Ecto neural progenitor cell (in vitro differentiated cells): ENCODE results near the gene PLA2R1.
A peak's percentile ranks its signal among the peaks of the same experiment; 100 is the strongest.

Source experiments
- DNase-seq: peaks from one replicate; pipeline ENCODE4 v3.0.0-alpha.2; 2018; ENCODE audit warnings: low spot score

PLA2R1 gene

GRCh38 chr2:159933727-159934049 lies 128.7 kb downstream of the PLA2R1 start:
- no peak for DNase-seq

GRCh38 chr2:159933040-159933726 lies 129.2 kb downstream of the PLA2R1 start:
- no peak for DNase-seq

- no peak for DNase-seq
These were observed 135.7 kb downstream of the PLA2R1 start for GRCh38 chr2:159926695-159927094.

DNA sequence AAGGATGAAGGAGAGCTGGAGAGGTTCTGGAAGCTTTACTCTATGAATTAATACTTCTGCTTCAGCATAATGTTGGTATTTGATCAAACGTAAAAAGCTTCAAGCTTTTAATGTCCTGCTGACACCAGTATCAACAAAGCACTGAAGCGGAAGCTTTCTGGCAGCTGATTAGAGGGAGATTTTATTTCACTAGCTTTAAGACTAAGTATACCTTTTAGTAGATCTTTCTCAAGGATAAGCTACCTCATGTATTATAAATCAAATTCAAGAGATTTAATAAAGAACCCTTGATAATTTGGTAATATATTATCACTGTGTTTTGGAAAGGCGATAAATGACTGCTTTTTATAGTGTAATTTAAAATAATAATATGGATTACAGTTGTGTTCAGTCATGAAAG lies 136.4 kb downstream of the PLA2R1 start:
- DNase-seq = no peak

GRCh38 chr2:159922563-159922962 lies 139.9 kb downstream of the PLA2R1 start:
- DNase-seq = no peak

- peak; percentile 91 for DNase-seq
These were observed 140.5 kb downstream of the PLA2R1 start for GRCh38 chr2:159921752-159922404.

- DNase-seq = no peak
These were observed 145.9 kb downstream of the PLA2R1 start for GRCh38 chr2:159916511-159916910.

GRCh38 chr2:159913900-159914299 lies 148.5 kb downstream of the PLA2R1 start:
- DNase-seq = no peak

DNA sequence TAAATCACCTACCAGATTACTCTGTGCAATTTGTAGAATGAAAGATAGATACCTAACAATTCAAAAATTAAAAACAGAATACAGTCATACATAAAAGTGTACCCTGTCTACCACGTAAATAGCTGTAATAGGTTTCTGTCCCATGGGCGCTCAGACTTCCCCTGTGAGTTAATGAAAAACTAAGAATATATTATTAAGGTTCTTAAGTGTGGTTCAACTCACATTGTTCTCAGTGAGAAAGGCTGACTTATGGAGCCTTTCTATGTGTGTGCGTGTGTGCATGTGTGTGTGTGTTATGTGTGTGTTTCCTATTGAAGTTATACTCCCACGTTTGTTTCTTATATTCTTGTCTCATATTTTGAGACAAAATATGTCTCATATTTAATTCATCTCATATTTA lies 149.8 kb downstream of the PLA2R1 start:
- no peak for DNase-seq

- DNase-seq = no peak
These were observed 151.5 kb downstream of the PLA2R1 start for GRCh38 chr2:159910951-159911350.

DNA sequence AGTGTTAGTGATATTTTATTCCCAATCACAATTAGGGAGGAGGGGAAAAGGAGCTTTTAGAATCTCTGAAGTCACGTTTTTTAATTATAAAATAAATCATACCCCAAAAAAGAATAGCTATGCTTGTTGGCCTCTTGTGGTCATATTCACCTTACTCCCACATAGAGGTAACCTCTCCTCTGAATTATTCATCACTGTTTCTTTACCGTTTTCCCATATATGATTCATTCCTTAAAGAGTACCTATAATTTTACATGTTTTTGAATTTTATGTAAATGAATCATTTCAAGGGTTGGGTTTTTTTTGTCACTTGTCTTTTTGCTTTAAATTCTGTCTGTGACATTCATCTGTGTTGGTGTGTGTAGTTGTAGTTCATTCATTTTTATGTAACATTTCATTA lies 153.8 kb downstream of the PLA2R1 start:
- no peak for DNase-seq

DNA sequence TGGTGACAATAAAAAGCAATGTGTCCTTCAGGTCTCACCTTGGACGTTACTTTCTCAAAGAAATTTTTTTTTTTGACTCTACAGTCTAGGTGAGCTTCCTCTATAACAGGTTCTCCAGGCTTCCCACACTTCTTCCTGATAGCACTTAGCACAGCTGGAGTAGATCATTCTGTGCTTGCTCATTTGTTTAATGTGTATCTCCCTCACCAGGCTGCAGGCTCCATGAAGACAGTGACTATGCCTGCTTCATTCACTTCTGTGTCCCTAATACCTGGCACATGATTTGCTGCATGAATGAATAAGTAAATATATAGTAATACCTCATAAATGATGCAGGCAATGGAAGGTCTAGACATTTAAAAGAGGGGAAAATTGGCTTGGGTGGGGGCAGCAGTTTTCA lies 154.5 kb downstream of the PLA2R1 start:
- no peak for DNase-seq

GRCh38 chr2:159905926-159906714 lies 156.3 kb downstream of the PLA2R1 start:
- no peak for DNase-seq

GRCh38 chr2:159904959-159905305 lies 157.5 kb downstream of the PLA2R1 start:
- DNase-seq = no peak

DNA sequence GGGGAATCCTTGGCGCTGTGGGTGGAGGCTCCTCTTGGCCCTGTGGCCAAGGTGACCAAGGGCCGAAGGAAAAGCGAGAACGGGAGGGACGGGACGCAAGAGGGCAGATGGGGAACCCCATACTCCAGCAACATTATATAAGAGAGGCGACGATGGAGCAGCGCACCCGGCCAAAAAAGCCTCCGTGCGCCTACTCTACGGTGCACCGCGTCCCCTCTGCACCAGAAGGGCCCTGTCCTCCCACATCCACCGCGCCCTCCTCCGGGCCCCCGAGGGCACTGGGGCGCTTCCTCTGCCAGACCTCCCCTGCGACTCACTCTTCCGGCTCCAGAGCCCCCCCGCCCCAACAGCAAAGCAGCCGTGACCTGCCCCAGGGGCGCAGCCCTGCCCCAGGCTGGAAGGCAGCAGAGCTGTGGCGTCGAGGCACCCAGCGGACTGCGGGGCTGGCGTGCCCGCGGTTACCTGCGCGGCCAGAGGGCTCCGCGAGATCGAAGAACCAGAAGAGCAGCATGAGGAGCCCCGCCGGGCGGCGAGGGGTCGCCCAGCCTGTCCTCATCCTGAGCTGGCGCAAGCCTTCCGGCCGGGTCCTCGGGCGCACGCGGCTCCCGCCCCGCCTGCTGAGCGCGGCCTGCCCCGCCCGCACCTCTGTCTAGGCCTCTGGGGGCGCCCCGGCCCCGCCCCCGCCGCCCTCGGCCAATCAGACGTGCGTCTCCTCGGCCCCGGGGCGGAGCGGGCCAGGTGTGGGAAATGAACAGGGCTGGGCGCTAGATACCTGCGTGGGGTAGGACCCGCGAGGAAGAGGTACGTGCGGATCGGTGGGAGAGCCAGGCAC lies 158.1 kb downstream of the PLA2R1 start, which contains the start of gene LY75:
TSS of gene LY75 (minus strand) at position 630 of the 832 bp plus-strand sequence.
- peak; percentile 78 for DNase-seq

DNA sequence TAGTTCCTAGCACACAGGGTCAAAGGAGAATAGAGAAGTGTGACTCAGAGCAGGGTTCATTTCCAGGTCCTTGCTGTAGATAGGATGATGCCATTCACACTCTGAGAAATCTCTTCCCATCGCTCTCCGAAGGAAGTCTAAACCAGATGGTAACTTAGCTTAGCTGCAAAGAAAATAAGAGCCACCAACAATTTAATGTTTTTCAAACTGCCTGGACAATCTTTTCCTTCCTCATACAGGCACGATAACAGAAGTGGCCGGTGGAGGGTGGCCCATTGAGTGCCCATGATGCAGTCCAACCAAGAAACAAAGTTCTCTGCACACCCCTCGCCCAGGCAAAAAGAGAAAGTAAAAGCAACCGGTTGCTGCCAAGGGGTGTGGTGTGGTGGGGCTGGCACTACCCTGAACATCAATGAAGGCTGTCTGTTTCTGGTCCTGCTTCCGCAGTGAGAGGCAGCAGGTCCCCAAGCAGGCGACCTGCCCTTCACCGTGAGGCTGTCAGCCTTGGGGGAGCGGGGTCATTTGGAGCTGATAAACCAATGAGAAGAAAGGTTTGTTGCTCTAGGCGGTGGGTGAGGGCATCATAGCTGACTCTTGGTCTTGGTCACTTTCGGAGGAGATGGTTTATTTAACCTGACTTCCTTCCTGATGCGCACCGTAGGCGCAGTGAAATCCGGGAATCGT lies 158.8 kb downstream of the PLA2R1 start:
- DNase-seq = no peak

- no peak for DNase-seq
These were observed 159.7 kb downstream of the PLA2R1 start for GRCh38 chr2:159902722-159903121.

- no peak for DNase-seq
These were observed 162.1 kb downstream of the PLA2R1 start for GRCh38 chr2:159900343-159900742.

DNA sequence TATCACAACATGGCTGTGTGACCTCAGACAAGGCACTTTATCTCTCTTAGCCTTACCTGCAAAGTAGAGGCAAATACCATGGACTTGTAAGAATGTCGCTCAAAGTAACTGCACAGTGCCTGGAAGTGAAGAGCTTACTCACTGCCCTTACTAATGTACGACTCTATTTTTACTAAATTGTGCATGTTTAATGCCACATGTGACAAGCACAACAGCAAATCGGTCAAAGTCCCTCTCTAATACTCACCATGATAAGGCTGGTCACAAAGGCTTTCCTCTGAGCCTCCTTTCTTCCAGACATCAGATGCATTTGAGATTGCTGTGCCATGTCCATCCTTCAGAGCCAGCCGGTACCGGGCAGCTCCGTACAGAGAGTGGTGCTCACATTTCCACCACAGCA lies 164.0 kb downstream of the PLA2R1 start:
- DNase-seq = no peak

GRCh38 chr2:159897720-159898119 lies 164.7 kb downstream of the PLA2R1 start:
- DNase-seq = no peak

DNA sequence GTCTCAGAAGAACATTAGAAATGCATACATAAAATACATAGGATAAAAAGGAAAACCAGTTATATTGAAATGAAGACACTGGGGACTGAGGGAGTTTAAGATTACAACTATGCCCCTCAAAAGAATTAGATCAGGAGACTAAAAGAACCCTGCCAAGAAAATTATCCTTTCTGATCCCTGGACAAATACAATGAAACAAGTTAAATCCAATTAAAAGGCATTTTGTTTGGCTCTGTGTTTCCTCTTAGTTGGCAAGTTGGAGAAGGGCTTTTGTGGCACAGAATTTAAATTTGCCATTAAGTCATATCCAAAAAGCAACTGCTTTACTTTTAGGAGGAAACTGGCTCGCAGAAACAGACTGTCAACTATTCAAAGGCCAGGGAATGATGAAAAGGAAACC lies 165.3 kb downstream of the PLA2R1 start:
- DNase-seq = no peak
